Measurements from ENCODE around the gene KIZ. TPM values are rescaled to one million over a fixed set of nuclear protein-coding genes. Genes with fewer than 3 reads are reported as not detected.

The KIZ gene
- total and polyA plus RNA-seq, 7 donors = 5.1 to 291 (median 171) TPM

- H3K9me3 ChIP-seq = no peaks in the 10 kb centered on the region
- intact Hi-C loops (cut with DNase I) = loop anchor here (5.0 to 10.0 kb wide), 3 partner anchors 201 to 403 kb away; partner anchors contain the start of genes NKX2-4 and XRN2
Measured at GRCh38 chr20:21101453-21101931, 24.4 kb upstream of the KIZ start.

GRCh38 chr20:21101932-21102575 lies 23.8 kb upstream of the KIZ start:
- intact Hi-C loops (cut with DNase I) = loop anchor here (5.0 to 10.0 kb wide), 3 partner anchors 200 to 403 kb away; partner anchors contain the start of genes NKX2-4 and XRN2
- peaks cover 82 to 100% (median 98%) of the 10 kb centered on the region in 3 donors for H3K27me3 ChIP-seq

More at GRCh38 chr20:21101453-21101931, 24.4 kb upstream of the KIZ start:
- peak overlapping the region in 3 of 4 donors; percentile 30 to 44 (median 42) for H3K4me3 ChIP-seq
- H3K36me3 ChIP-seq = no peaks in the 10 kb centered on the region
- no peak for DNase-seq
- peaks cover 78 to 100% (median 93%) of the 10 kb centered on the region in 3 donors for H3K27me3 ChIP-seq
- WGBS, 2 donors = 3 to 7% methylated on average over 35 of the region's 35 CpGs
- TF ChIP-seq POLR2A (IDR thresholded peaks at IDR 0.05) (no peak), POLR2AphosphoS5 (IDR thresholded peaks at IDR 0.05) (no peak), EP300 (IDR thresholded peaks at IDR 0.05) (no peak), CTCF (IDR thresholded peaks at IDR 0.05) (no peak)
- H3K27ac ChIP-seq = peak overlapping the region in 2 of 4 donors; percentile 20 to 47
- H3K4me1 ChIP-seq = peaks cover 0 to 58% (median 54%) of the 10 kb centered on the region in 4 donors

GRCh38 chr20:21102603-21103311 lies 23.1 kb upstream of the KIZ start:
- Histone ChIP-seq H3K9me3 (no peaks in the 10 kb centered on the region), H3K27me3 (peaks cover 86 to 100% (median 98%) of the 10 kb centered on the region in 3 donors), H3K4me3 (peak overlapping the region; percentile 17 to 44 (median 36)), H3K4me1 (peaks cover 0 to 58% (median 54%) of the 10 kb centered on the region in 4 donors), H3K27ac (no peak overlapping the region), H3K36me3 (no peaks in the 10 kb centered on the region)
- intact Hi-C loops (cut with DNase I) = loop anchor here (5.0 to 10.0 kb wide), 3 partner anchors 200 to 402 kb away; partner anchors contain the start of genes NKX2-4 and XRN2
- TF ChIP-seq EP300 (IDR thresholded peaks at IDR 0.05) = no peak
- no peak for TF ChIP-seq POLR2A (IDR thresholded peaks at IDR 0.05)
- no peak for TF ChIP-seq POLR2AphosphoS5 (IDR thresholded peaks at IDR 0.05)
- TF ChIP-seq CTCF (IDR thresholded peaks at IDR 0.05) = no peak
- peak; percentile 69 for DNase-seq
- WGBS, 2 donors = 1 to 2% methylated on average over 38 of the region's 38 CpGs

More at GRCh38 chr20:21101932-21102575, 23.8 kb upstream of the KIZ start:
- DNase-seq = no peak
- Histone ChIP-seq H3K9me3 (no peaks in the 10 kb centered on the region), H3K4me3 (peak overlapping the region; percentile 17 to 44 (median 36)), H3K4me1 (peaks cover 0 to 58% (median 54%) of the 10 kb centered on the region in 4 donors), H3K27ac (peak overlapping the region in 1 of 4 donors; percentile 47), H3K36me3 (no peaks in the 10 kb centered on the region)
- TF ChIP-seq CTCF (IDR thresholded peaks at IDR 0.05) (no peak), EP300 (IDR thresholded peaks at IDR 0.05) (no peak), POLR2A (IDR thresholded peaks at IDR 0.05) (no peak), POLR2AphosphoS5 (IDR thresholded peaks at IDR 0.05) (no peak)
- WGBS, 2 donors = 5 to 8% methylated on average over 35 of the region's 35 CpGs

GRCh38 chr20:21103582-21104465 lies 22.1 kb upstream of the KIZ start:
- no peak for DNase-seq
- Histone ChIP-seq H3K27me3 (peaks cover 84 to 95% (median 88%) of the 10 kb centered on the region in 3 donors), H3K4me1 (peaks cover 0 to 58% (median 54%) of the 10 kb centered on the region in 4 donors), H3K36me3 (no peaks in the 10 kb centered on the region), H3K9me3 (no peaks in the 10 kb centered on the region), H3K4me3 (no peak overlapping the region), H3K27ac (no peak overlapping the region)
- WGBS, 2 donors = 11 to 14% methylated on average over 32 of the region's 32 CpGs
- intact Hi-C loops (cut with DNase I) = loop anchor here (5.0 to 10.0 kb wide), 3 partner anchors 198 to 401 kb away; partner anchors contain the start of genes NKX2-4 and XRN2
- TF ChIP-seq POLR2A (IDR thresholded peaks at IDR 0.05) = no peak
- no peak for TF ChIP-seq POLR2AphosphoS5 (IDR thresholded peaks at IDR 0.05)
- no peak for TF ChIP-seq EP300 (IDR thresholded peaks at IDR 0.05)
- TF ChIP-seq CTCF (IDR thresholded peaks at IDR 0.05) = no peak

Data from sigmoid colon (tissue), 7 donors.